Measurements from ENCODE around the gene IMMP2L. TPM values are rescaled to one million over a fixed set of nuclear protein-coding genes. Genes with fewer than 3 reads are reported as not detected.

Gene IMMP2L
- total RNA-seq, 1 experiment from 2014 or later, result 8.6 TPM

- Histone ChIP-seq H4K20me1 (ENCODE audit: low read length) (no peaks in the 10 kb centered on the region), H3K36me3 (ENCODE audit: low read depth, low read length) (no peaks in the 10 kb centered on the region), H3K9ac (ENCODE audit: low read length) (no peak overlapping the region), H3K27ac (ENCODE audit: low read length) (no peak overlapping the region), H3F3A (ENCODE audit: low read length, unreplicated experiment) (no peaks in the 10 kb centered on the region), H3K4me1 (ENCODE audit: insufficient read depth, low read length) (no peaks in the 10 kb centered on the region), H2AFZ (ENCODE audit: low read length) (no peak overlapping the region), H3K9me2 (replicated peaks; ENCODE audit: low read length) (no peaks in the 10 kb centered on the region), H3K9me3 (ENCODE audit: low read length) (no peaks in the 10 kb centered on the region), H3K4me2 (ENCODE audit: low read length) (no peak overlapping the region), H3K4me3 (ENCODE audit: low read length) (no peak overlapping the region), H3K27me3 (ENCODE audit: low read length) (no peaks in the 10 kb centered on the region), H3K79me2 (ENCODE audit: low read length) (no peaks in the 10 kb centered on the region)
- BruUV-seq (replicated peaks), result no TSS peak
- DNase-seq (no peak), ATAC-seq (no peak)
- ChIA-PET POLR2A (ENCODE audit: unreplicated experiment) (no interaction called here), CTCF (no interaction called here)
- TF ChIP-seq EZH2 (IDR thresholded peaks at IDR 0.05; ENCODE audit: low read length, unreplicated experiment), result no peak
- TF ChIP-seq EZH2phosphoT487 (IDR thresholded peaks at IDR 0.05; ENCODE audit: borderline replicate concordance, low read length), result no peak
- TF ChIP-seq CTCF (conservative IDR thresholded peaks at IDR 0.05; ENCODE audit: low read depth, low read length), result no peak
- intact Hi-C loops (cut with micrococcal nuclease), result no loop called here
These were observed 588.9 kb downstream of the IMMP2L start for GRCh38 chr7:110973196-110973990.

- Histone ChIP-seq H3K36me3 (ENCODE audit: low read depth, low read length) (no peaks in the 10 kb centered on the region), H3K9ac (ENCODE audit: low read length) (no peak overlapping the region), H3K4me3 (ENCODE audit: low read length) (no peak overlapping the region), H3K9me2 (replicated peaks; ENCODE audit: low read length) (no peaks in the 10 kb centered on the region), H3K9me3 (ENCODE audit: low read length) (no peaks in the 10 kb centered on the region), H3K27ac (ENCODE audit: low read length) (no peak overlapping the region), H3K4me2 (ENCODE audit: low read length) (no peak overlapping the region), H2AFZ (ENCODE audit: low read length) (no peak overlapping the region), H3K4me1 (ENCODE audit: insufficient read depth, low read length) (no peaks in the 10 kb centered on the region), H3F3A (ENCODE audit: low read length, unreplicated experiment) (no peaks in the 10 kb centered on the region), H3K27me3 (ENCODE audit: low read length) (no peaks in the 10 kb centered on the region), H3K79me2 (ENCODE audit: low read length) (no peaks in the 10 kb centered on the region), H4K20me1 (ENCODE audit: low read length) (no peaks in the 10 kb centered on the region)
- ChIA-PET POLR2A (ENCODE audit: unreplicated experiment) (no interaction called here), CTCF (no interaction called here)
- intact Hi-C loops (cut with micrococcal nuclease), result no loop called here
- BruUV-seq (replicated peaks), result no TSS peak
- DNase-seq (no peak), ATAC-seq (no peak)
- no peak for TF ChIP-seq EZH2phosphoT487 (IDR thresholded peaks at IDR 0.05; ENCODE audit: borderline replicate concordance, low read length)
- no peak for TF ChIP-seq EZH2 (IDR thresholded peaks at IDR 0.05; ENCODE audit: low read length, unreplicated experiment)
- TF ChIP-seq CTCF (conservative IDR thresholded peaks at IDR 0.05; ENCODE audit: low read depth, low read length), result no peak
These were observed 597.5 kb downstream of the IMMP2L start for GRCh38 chr7:110964775-110965174.

- no peak overlapping the region for H3K4me2 ChIP-seq (ENCODE audit: low read length)
- CTCF ChIA-PET, result no interaction called here
- no peaks in the 10 kb centered on the region for H3K36me3 ChIP-seq (ENCODE audit: low read depth, low read length)
- H3F3A ChIP-seq (ENCODE audit: low read length, unreplicated experiment), result no peaks in the 10 kb centered on the region
- H3K9ac ChIP-seq (ENCODE audit: low read length), result no peak overlapping the region
- no peak overlapping the region for H3K27ac ChIP-seq (ENCODE audit: low read length)
- H3K79me2 ChIP-seq (ENCODE audit: low read length), result no peaks in the 10 kb centered on the region
- H2AFZ ChIP-seq (ENCODE audit: low read length), result no peak overlapping the region
- POLR2A ChIA-PET (ENCODE audit: unreplicated experiment), result no interaction called here
- no peak overlapping the region for H3K4me3 ChIP-seq (ENCODE audit: low read length)
- no peaks in the 10 kb centered on the region for H3K9me2 ChIP-seq (replicated peaks; ENCODE audit: low read length)
- H3K4me1 ChIP-seq (ENCODE audit: insufficient read depth, low read length), result no peaks in the 10 kb centered on the region
- DNase-seq (no peak), ATAC-seq (no peak)
- no peak for TF ChIP-seq EZH2phosphoT487 (IDR thresholded peaks at IDR 0.05; ENCODE audit: borderline replicate concordance, low read length)
- TF ChIP-seq CTCF (conservative IDR thresholded peaks at IDR 0.05; ENCODE audit: low read depth, low read length), result no peak
- TF ChIP-seq EZH2 (IDR thresholded peaks at IDR 0.05; ENCODE audit: low read length, unreplicated experiment), result no peak
- H3K27me3 ChIP-seq (ENCODE audit: low read length), result no peaks in the 10 kb centered on the region
- H3K9me3 ChIP-seq (ENCODE audit: low read length), result no peaks in the 10 kb centered on the region
- BruUV-seq (replicated peaks), result no TSS peak
- intact Hi-C loops (cut with micrococcal nuclease), result no loop called here
- no peaks in the 10 kb centered on the region for H4K20me1 ChIP-seq (ENCODE audit: low read length)
These were observed 599.5 kb downstream of the IMMP2L start for GRCh38 chr7:110962826-110963225.
